Liver (tissue), 9 donors: ENCODE measurements around the gene TRUB2. TPM values are rescaled to one million over a fixed set of nuclear protein-coding genes. Genes with fewer than 3 reads are reported as not detected.
"Not testable (repeated sequence)": the region's sequence is repeated elsewhere in the genome, so short reads cannot be mapped to it uniquely, and the experiment has no call there.

Experiments used
- DNase-seq: peaks from one replicate; pipeline ENCODE4 v3.0.0-alpha.2; 2017; ENCODE audit warnings: low spot score
- H3K27ac ChIP-seq, 2 donors: one replicate each; pipeline ENCODE4 v1.7.0; 2013; ENCODE audit warnings: inconsistent platforms in 2 of 2, low read length in 2 of 2, control low read depth in 1 of 2, low read depth in 1 of 2, mild to moderate bottlenecking in 1 of 2
- H3K27me3 ChIP-seq, 4 donors: one replicate each; pipeline versions ENCODE4 v1.6.1 to v1.7.0; 2013; ENCODE audit warnings: low read length in 3 of 4, inconsistent platforms in 1 of 4, mild to moderate bottlenecking in 1 of 4, moderate library complexity in 1 of 4; ENCODE audit not compliant: control insufficient read depth in 4 of 4, insufficient read depth in 4 of 4
- H3K36me3 ChIP-seq, 4 donors: one replicate each; pipeline versions ENCODE4 v1.6.1 to v1.7.0; 2013; ENCODE audit warnings: low read length in 3 of 4, mild to moderate bottlenecking in 3 of 4, low read depth in 1 of 4, moderate library complexity in 1 of 4; ENCODE audit not compliant: control insufficient read depth in 4 of 4, insufficient read depth in 3 of 4
- H3K4me1 ChIP-seq, 4 donors: one replicate each; pipeline versions ENCODE4 v1.6.1 to v1.7.0; 2013; ENCODE audit warnings: low read length in 3 of 4, mild to moderate bottlenecking in 3 of 4, moderate library complexity in 1 of 4; ENCODE audit not compliant: control insufficient read depth in 4 of 4, insufficient read depth in 4 of 4
- H3K4me3 ChIP-seq, 3 donors: one replicate each; pipeline versions ENCODE4 v1.6.1 to v1.7.0; 2013; ENCODE audit warnings: low read length in 3 of 3, control low read depth in 1 of 3, low read depth in 1 of 3, mild to moderate bottlenecking in 1 of 3
- H3K9ac ChIP-seq, 2 donors: one replicate each; pipeline ENCODE4 v1.7.0; 2013; ENCODE audit warnings: low read length in 2 of 2, mild to moderate bottlenecking in 2 of 2, moderate library complexity in 2 of 2, control low read depth in 1 of 2, low read depth in 1 of 2
- H3K9me3 ChIP-seq, 4 donors: one replicate each; pipeline versions ENCODE4 v1.6.1 to v1.7.0; 2013; ENCODE audit warnings: low read length in 3 of 4; ENCODE audit not compliant: control insufficient read depth in 4 of 4
- ATF3 ChIP-seq: IDR thresholded peaks from 2 replicates; pipeline ENCODE4 v1.6.1; 2016; ENCODE audit warnings: antibody characterized with exemption
- CTCF ChIP-seq: fragments of 150-350 bp; IDR thresholded peaks from 2 replicates; pipeline ENCODE4 v1.5.1; 2017; ENCODE audit warnings: improper control_type of control experiment, low read depth, low read length; ENCODE audit not compliant: missing input control
- FOXA1 ChIP-seq: IDR thresholded peaks from 2 replicates; pipeline ENCODE4 v1.6.1; 2016; ENCODE audit warnings: antibody characterized with exemption
- FOXA2 ChIP-seq: IDR thresholded peaks from 2 replicates; pipeline ENCODE4 v1.6.1; 2016; ENCODE audit warnings: antibody characterized with exemption
- GABPA ChIP-seq, 2 donors: IDR thresholded peaks in 1 of 2; conservative IDR thresholded peaks in 1 of 2; 2 replicates each; pipeline ENCODE4 v1.6.1; 2016; ENCODE audit warnings: antibody characterized with exemption in 2 of 2, mild to moderate bottlenecking in 1 of 2, moderate library complexity in 1 of 2
- HNF4A ChIP-seq, 2 donors: conservative IDR thresholded peaks; 2 replicates each; pipeline ENCODE4 v1.6.1; 2016; ENCODE audit warnings: antibody characterized with exemption in 2 of 2, mild to moderate bottlenecking in 2 of 2
- HNF4G ChIP-seq: IDR thresholded peaks from 2 replicates; pipeline ENCODE4 v1.6.1; 2016; ENCODE audit warnings: antibody characterized with exemption
- RAD21 ChIP-seq, 2 donors: IDR thresholded peaks; 2 replicates each; pipeline ENCODE4 v1.6.1; 2016; ENCODE audit warnings: antibody characterized with exemption in 2 of 2, mild to moderate bottlenecking in 2 of 2
- SP1 ChIP-seq: IDR thresholded peaks from 2 replicates; pipeline ENCODE4 v1.6.1; 2018; ENCODE audit warnings: antibody characterized with exemption, mild to moderate bottlenecking
- TAF1 ChIP-seq: conservative IDR thresholded peaks from 2 replicates; pipeline ENCODE4 v1.6.1; 2016; ENCODE audit warnings: antibody characterized with exemption, mild to moderate bottlenecking
- YY1 ChIP-seq: IDR thresholded peaks from 2 replicates; pipeline ENCODE4 v1.6.1; 2016; ENCODE audit warnings: antibody characterized with exemption, mild to moderate bottlenecking
- ZBTB33 ChIP-seq: IDR thresholded peaks from 2 replicates; pipeline ENCODE4 v1.6.1; 2016; ENCODE audit warnings: antibody characterized with exemption
- WGBS: extraction: QIAGEN DNeasy Blood & Tissue Kit; methylation state at CpG from one replicate; pipeline ENCODE4 v1.1.7; 2013; 5-methylcytosine and 5-hydroxymethylcytosine counted together
- polyA plus RNA-seq, 2 donors: library from polyadenylated mRNA; stranded (reverse) in 1 of 2; unstranded in 1 of 2; fragments of 200-250 nt in 1 of 2; fragments of >200 nt in 1 of 2; fragmentation: Nextera tagmentation in 1 of 2; extraction: Ambion mirVana in 1 of 2; gene quantifications; one replicate each; pipeline versions ENCODE4 v1.2.1 to v1.2.3, GENCODE V29; 2013 to 2015
- total RNA-seq, 2 donors: library from RNA; depleted of rRNA; stranded (reverse); fragments of >200 nt; gene quantifications; one replicate each; pipeline ENCODE4 v1.2.3, GENCODE V29; 2014
- donor health status: healthy.
- donor health status: healthy.
- donor health status: healthy.
- donor health status: healthy.
- donor health status: healthy.

The TRUB2 gene
- total and polyA plus RNA-seq, 4 donors = 12.7 to 35.8 (median 19.4) TPM

- H3K27ac ChIP-seq = peak within 1 kb of the TSS; percentile 71 to 72
- H3K4me3 ChIP-seq = peak within 1 kb of the TSS; percentile 73 to 82 (median 81)
- peak; percentile 80 for DNase-seq
- H3K27me3 ChIP-seq = no peaks in the 10 kb centered on the region
- WGBS = 5% methylated on average over 75 of the region's 75 CpGs
- peaks cover 0 to 18% (median 11%) of the 10 kb centered on the region in 4 donors for H3K4me1 ChIP-seq
- H3K9me3 ChIP-seq = no peaks in the 10 kb centered on the region
- H3K36me3 ChIP-seq = peaks cover 2 to 19% (median 8%) of the 10 kb centered on the region in 4 donors
- peak; percentile 56 for TF ChIP-seq YY1
- TF ChIP-seq HNF4G = no peak
- TF ChIP-seq CTCF = no peak
- peak; percentile 27 for TF ChIP-seq HNF4A (conservative IDR thresholded peaks at IDR 0.05)
- TF ChIP-seq GABPA (IDR thresholded peaks at IDR 0.05 in 1 of 2, conservative IDR thresholded peaks at IDR 0.05 in 1 of 2) = peak in 1 of 2 donors; percentile 44
- peak; percentile 77 for TF ChIP-seq ATF3
- peak; percentile 47 for TF ChIP-seq SP1
- peak within 1 kb of the TSS; percentile 60 to 75 for H3K9ac ChIP-seq
Observed at GRCh38 chr9:128339761-128340690, 17.8 kb upstream of the TRUB2 start, which contains the start of gene SLC27A4. Gene SLC27A4, plus strand, starts transcription at chr9:128340527. Its CDS starts 2,606 bp downstream, at chr9:128343133.

- not testable (repeated sequence) for H3K9me3 ChIP-seq, H3K4me3 ChIP-seq, H3K27ac ChIP-seq, H3K9ac ChIP-seq, H3K27me3 ChIP-seq, DNase-seq
- peaks cover 0 to 18% (median 11%) of the 10 kb centered on the region in 4 donors for H3K4me1 ChIP-seq
- H3K36me3 ChIP-seq = peaks cover 2 to 13% (median 4%) of the 10 kb centered on the region in 4 donors
- 91% methylated on average over 15 of the region's 15 CpGs for WGBS
Observed at GRCh38 chr9:128338852-128339614, 16.8 kb upstream of the TRUB2 start.

GRCh38 chr9:128337936-128338335, 15.7 kb upstream of the TRUB2 start:
- 95% methylated on average over 7 of the region's 7 CpGs for WGBS

More at GRCh38 chr9:128337936-128338335, 15.7 kb upstream of the TRUB2 start:
- Histone ChIP-seq H3K9me3 (no peaks in the 10 kb centered on the region), H3K36me3 (peaks cover 0 to 13% (median 6%) of the 10 kb centered on the region in 4 donors), H3K27me3 (no peaks in the 10 kb centered on the region), H3K4me1 (peaks cover 0 to 17% (median 9%) of the 10 kb centered on the region in 4 donors), H3K9ac (no peak overlapping the region), H3K4me3 (no peak overlapping the region), H3K27ac (no peak overlapping the region)
- no peak for DNase-seq
- no peak for TF ChIP-seq YY1
- TF ChIP-seq FOXA2 = no peak
- TF ChIP-seq TAF1 = no peak
- no peak for TF ChIP-seq CTCF
- TF ChIP-seq RAD21 (IDR thresholded peaks at IDR 0.05) = no peak
- no peak for TF ChIP-seq FOXA1
- no peak for TF ChIP-seq HNF4A (conservative IDR thresholded peaks at IDR 0.05)
- TF ChIP-seq ZBTB33 = no peak
